HUES48 (cell line): ENCODE measurements around the gene TRMT10B.
A peak's percentile ranks its signal among the peaks of the same experiment; 100 is the strongest.

ENCODE experiments used
- H3K27ac ChIP-seq: one replicate; pipeline ENCODE4 v1.7.0; 2013; ENCODE audit warnings: low read depth, low read length, inconsistent platforms
- H3K27me3 ChIP-seq: 2 replicates; pipeline ENCODE4 v1.6.1; 2013; ENCODE audit warnings: mild to moderate bottlenecking, low read length; ENCODE audit not compliant: control insufficient read depth, insufficient read depth
- H3K36me3 ChIP-seq: 2 replicates; pipeline ENCODE4 v1.6.1; 2013; ENCODE audit warnings: low read length; ENCODE audit not compliant: control insufficient read depth, insufficient read depth
- H3K4me1 ChIP-seq: 2 replicates; pipeline ENCODE4 v1.6.1; 2013; ENCODE audit warnings: mild to moderate bottlenecking, low read length; ENCODE audit not compliant: control insufficient read depth, insufficient read depth
- H3K4me3 ChIP-seq: 2 replicates; pipeline ENCODE4 v1.5.1; 2013; ENCODE audit warnings: mild to moderate bottlenecking, low read depth, low read length
- H3K9ac ChIP-seq: 2 replicates; pipeline ENCODE4 v1.6.1; 2013; ENCODE audit warnings: mild to moderate bottlenecking, low read depth, low read length, moderate library complexity
- H3K9me3 ChIP-seq: 2 replicates; pipeline ENCODE4 v1.6.1; 2013; ENCODE audit warnings: low read length; ENCODE audit not compliant: control insufficient read depth, insufficient read depth

Gene TRMT10B

DNA sequence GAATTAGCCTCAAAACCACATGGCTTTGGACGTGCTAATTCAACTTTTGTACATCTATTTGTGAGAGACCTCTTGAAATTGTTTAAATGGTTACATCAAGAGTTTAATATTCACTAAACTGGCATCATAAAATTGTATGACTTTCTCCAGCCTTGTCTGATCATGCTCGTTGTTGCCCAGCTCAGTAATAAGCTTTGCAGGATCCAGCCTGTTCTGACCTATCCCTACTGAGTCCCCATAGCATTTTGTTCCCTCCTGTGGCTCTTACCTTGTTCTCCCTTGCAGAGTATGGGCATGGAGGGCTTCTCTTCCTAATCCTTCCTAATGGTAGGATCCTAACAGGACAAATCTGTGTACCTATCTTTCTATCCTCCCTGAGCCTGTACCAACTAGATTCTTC lies 24.9 kb downstream of the TRMT10B start:
- H3K4me1 ChIP-seq: no peaks in the 10 kb centered on the region
- H3K27ac ChIP-seq: no peak overlapping the region
- no peaks in the 10 kb centered on the region for H3K27me3 ChIP-seq
- H3K4me3 ChIP-seq: no peak overlapping the region
- no peak overlapping the region for H3K9ac ChIP-seq
- no peaks in the 10 kb centered on the region for H3K9me3 ChIP-seq
- H3K36me3 ChIP-seq: peaks cover 71% of the 10 kb centered on the region

DNA sequence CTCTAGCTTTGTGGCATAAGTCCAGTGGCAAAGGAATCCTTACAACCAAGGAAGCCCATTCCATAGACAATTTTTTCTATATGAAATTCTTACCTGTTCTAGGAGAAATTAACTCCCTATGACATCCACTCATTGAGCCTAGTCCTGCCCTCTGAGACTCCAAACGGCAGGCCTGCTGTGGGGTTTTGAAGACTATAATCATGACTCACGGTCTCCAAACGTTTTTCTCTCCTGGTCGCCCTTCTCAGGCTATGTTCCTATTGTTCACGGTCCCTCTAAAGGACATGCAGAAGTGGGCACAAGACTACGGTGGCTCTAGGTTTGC lies 30.6 kb downstream of the TRMT10B start:
- peak overlapping the region; percentile 99 for H3K4me3 ChIP-seq
- H3K4me1 ChIP-seq: peaks cover 5% of the 10 kb centered on the region
- no peaks in the 10 kb centered on the region for H3K9me3 ChIP-seq
- H3K9ac ChIP-seq: peak overlapping the region; percentile 92
- H3K27ac ChIP-seq: peak overlapping the region; percentile 90
- no peaks in the 10 kb centered on the region for H3K27me3 ChIP-seq
- peaks cover 48% of the 10 kb centered on the region for H3K36me3 ChIP-seq

DNA sequence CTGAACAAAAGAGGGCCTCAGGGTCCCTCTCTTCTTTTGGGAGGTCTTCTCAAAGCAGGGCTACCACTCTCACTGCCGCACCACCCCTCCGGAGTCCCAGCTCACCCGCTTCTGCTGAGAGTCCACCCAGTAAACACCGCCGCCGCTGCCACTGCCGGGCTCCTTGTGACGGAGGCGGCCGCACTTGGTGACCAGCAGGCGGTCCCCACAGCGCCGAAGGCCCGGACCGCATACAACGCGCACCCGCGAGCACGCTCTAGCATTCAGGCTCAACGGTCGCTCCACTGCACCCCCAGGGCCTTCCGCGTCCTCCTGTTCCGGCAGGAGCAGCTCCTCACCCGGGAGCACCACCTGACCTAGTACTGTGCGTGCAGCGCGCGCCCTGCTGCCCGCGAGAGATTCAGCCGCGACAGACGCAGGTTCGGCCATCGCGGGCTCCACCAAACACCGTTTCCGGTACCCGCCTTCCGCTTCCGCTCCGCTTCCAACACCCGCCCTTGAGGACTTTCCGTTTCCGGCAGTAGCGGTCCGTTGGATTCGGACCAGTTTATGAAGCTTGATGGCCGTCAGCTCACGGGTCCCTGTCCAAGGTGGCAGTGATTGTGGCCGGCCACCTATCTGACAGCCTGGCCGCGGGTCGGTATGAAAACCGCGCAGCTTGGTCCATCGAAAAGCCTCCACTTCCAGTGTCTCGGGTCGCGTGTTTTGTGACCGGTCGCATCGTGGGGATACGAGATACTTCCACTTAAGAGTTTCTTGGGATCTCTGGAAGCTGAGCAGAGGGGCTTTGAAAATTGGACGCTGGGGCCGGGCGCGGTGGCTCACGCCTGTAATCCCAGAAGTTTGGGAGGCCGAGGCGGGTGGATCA lies 31.2 kb downstream of the TRMT10B start, which contains the start of gene EXOSC3:
Gene EXOSC3 (minus strand): TSS at position 449 of the 868 bp plus-strand sequence. CDS start 20 bp downstream, at position 429.
- peak within 1 kb of the TSS; percentile 90 for H3K27ac ChIP-seq

GRCh38 chr9:37787059-37787458 lies 33.5 kb downstream of the TRMT10B start:
- Histone ChIP-seq H3K4me1 (peaks cover 5% of the 10 kb centered on the region), H3K9me3 (no peaks in the 10 kb centered on the region), H3K4me3 (no peak overlapping the region), H3K36me3 (peaks cover 20% of the 10 kb centered on the region), H3K9ac (no peak overlapping the region), H3K27me3 (no peaks in the 10 kb centered on the region), H3K27ac (no peak overlapping the region)

More for the DNA sequence above, 31.2 kb downstream of the TRMT10B start, which contains the start of gene EXOSC3:
- peak within 1 kb of the TSS; percentile 92 for H3K9ac ChIP-seq
- H3K4me1 ChIP-seq: peaks cover 5% of the 10 kb centered on the region
- H3K9me3 ChIP-seq: no peaks in the 10 kb centered on the region
- H3K36me3 ChIP-seq: peaks cover 42% of the 10 kb centered on the region
- H3K27me3 ChIP-seq: no peaks in the 10 kb centered on the region
- H3K4me3 ChIP-seq: peak within 1 kb of the TSS; percentile 99

DNA sequence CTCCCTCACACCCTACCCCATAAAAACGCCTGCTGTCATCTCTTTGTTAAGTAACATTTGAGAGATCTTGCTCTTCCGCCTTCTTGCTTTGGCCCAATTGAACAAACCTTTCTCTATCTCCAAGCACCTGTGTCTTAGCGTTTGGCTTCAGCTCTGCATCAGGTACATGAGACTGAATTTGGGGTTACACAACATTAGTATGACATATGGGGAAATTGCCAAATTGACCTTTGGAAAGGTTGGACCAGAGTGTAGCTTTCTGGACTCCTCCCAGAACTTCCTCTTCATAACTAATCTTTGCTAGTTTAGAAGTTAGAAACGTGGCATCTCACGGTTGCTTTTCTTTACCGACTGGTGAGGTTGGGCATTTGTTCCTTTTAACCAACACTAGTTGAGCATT lies 34.7 kb downstream of the TRMT10B start:
- Histone ChIP-seq H3K9ac (no peak overlapping the region), H3K4me1 (peaks cover 5% of the 10 kb centered on the region), H3K9me3 (no peaks in the 10 kb centered on the region), H3K27ac (no peak overlapping the region), H3K27me3 (no peaks in the 10 kb centered on the region), H3K4me3 (no peak overlapping the region), H3K36me3 (peaks cover 8% of the 10 kb centered on the region)

DNA sequence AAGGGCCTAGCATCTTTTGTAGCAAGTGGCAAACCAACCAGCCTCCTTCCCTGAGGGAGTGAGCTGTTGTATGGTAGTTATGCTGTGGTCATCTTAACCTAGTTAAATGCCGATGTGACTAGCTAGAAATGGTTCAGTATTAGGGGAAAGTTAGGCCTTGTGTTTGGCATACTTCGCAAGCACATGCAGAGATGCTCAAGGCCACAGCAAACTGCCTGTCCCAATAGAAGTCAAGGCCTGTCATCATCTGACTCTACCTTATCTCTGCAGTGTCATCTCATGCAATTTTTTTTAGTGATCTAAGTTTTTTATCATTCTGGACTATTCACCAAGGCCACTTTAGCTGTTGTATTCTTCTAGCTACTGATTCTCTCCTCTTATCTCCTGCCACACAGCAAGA lies 36.5 kb downstream of the TRMT10B start:
- Histone ChIP-seq H3K9me3 (no peaks in the 10 kb centered on the region), H3K9ac (no peak overlapping the region), H3K27ac (no peak overlapping the region), H3K4me1 (no peaks in the 10 kb centered on the region), H3K36me3 (no peaks in the 10 kb centered on the region), H3K27me3 (no peaks in the 10 kb centered on the region), H3K4me3 (no peak overlapping the region)

DNA sequence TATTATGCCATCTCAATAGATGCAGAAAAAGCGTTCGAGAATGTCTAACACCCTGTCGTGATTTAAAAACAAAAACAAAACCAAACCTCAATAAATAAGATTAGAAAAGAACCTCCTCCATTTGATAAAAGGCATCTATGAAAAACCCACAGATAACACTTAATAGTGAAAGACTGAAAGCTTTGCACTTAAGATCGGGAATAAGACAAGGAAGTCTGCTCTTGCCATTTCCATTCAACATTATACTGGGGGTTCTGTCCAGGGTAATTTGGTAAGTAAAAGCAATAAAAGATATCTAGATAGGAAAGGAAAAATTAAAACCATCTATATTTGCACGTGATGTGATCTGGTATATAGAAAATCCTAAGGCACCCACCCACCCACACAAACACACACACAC lies 38.5 kb downstream of the TRMT10B start:
- Histone ChIP-seq H3K36me3 (no peaks in the 10 kb centered on the region), H3K4me3 (no peak overlapping the region), H3K9ac (no peak overlapping the region), H3K27ac (no peak overlapping the region), H3K4me1 (no peaks in the 10 kb centered on the region), H3K27me3 (no peaks in the 10 kb centered on the region), H3K9me3 (no peaks in the 10 kb centered on the region)

- H3K9ac ChIP-seq: no peak overlapping the region
- no peaks in the 10 kb centered on the region; the same call in 1 of the 2 replicates for H3K4me1 ChIP-seq
- H3K27me3 ChIP-seq: no peaks in the 10 kb centered on the region
- H3K9me3 ChIP-seq: no peaks in the 10 kb centered on the region
- no peak overlapping the region for H3K27ac ChIP-seq
- no peak overlapping the region for H3K4me3 ChIP-seq
- H3K36me3 ChIP-seq: no peaks in the 10 kb centered on the region
Measured at GRCh38 chr9:37796232-37796631, 42.6 kb downstream of the TRMT10B start.

DNA sequence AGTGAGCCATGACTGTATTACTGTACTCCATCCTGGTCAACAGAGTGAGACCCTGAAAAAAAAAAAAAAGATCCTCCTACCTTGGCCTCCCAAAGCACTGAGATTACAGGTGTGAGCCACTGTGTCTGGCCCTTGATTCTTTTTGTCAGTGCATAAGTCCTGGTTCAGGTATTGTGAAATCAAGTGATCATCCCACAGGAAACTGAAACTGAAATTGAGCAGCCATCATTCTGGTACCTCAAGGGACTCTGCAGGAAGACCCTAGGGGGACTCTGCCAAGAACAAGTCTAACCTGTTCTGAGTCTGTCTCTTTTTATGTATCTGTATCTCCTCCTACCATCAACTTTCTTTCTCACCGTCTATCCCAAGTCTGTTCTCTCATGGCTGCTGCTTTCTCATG lies 45.1 kb downstream of the TRMT10B start:
- Histone ChIP-seq H3K27me3 (no peaks in the 10 kb centered on the region), H3K4me3 (no peak overlapping the region), H3K27ac (no peak overlapping the region), H3K9me3 (no peaks in the 10 kb centered on the region), H3K36me3 (peaks cover 4% of the 10 kb centered on the region; the same call in 1 of the 2 replicates), H3K9ac (no peak overlapping the region), H3K4me1 (peaks cover 14% of the 10 kb centered on the region)

DNA sequence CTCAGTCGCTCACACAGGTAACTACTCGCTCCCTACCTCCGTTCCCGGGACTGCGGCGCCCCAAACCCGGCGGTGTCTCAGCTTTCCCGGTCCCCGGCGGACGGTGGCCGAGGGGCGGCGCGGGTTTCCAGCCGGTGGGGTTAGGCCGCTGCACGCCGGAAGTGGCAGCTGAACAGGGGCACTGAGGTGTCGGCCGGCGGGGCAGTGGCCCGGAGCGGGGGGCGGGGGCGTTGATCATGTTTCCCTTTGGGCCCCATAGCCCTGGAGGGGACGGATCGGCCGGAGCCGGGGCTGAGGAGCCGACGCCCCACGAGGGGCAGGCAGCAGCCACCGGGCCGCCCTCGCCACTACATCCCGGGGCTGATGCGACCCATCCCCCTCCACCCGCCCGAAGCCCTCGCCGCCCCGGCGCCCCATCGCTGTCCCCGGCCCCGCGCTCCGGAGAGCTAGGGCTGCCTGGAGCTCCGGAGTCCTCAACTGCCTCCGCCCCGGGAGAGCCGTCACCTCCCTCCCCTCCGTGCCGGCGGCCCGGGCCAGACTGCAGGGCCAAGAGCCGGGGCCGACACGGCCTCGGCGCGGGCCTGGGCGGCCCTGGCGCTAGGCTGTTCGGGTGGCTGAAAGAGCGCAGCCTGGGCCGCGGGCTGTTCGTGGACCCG lies 47.2 kb downstream of the TRMT10B start, which contains the start of gene DCAF10:
Gene DCAF10 (plus strand): TSS at position 167 of the 656 bp plus-strand sequence. CDS start 70 bp downstream, at position 237.
- Histone ChIP-seq H3K9me3 (no peaks in the 10 kb centered on the region), H3K4me1 (peaks cover 14% of the 10 kb centered on the region), H3K9ac (peak within 1 kb of the TSS; percentile 86), H3K27me3 (no peaks in the 10 kb centered on the region), H3K27ac (peak within 1 kb of the TSS; percentile 79), H3K36me3 (peaks cover 4% of the 10 kb centered on the region; the same call in 1 of the 2 replicates), H3K4me3 (peak within 1 kb of the TSS; percentile 99)
